ENCODE results near the gene S100A13. TPM values are rescaled to one million over a fixed set of nuclear protein-coding genes. Genes with fewer than 3 reads are reported as not detected.

The S100A13 gene
- 13.2 TPM for total RNA-seq

DNA sequence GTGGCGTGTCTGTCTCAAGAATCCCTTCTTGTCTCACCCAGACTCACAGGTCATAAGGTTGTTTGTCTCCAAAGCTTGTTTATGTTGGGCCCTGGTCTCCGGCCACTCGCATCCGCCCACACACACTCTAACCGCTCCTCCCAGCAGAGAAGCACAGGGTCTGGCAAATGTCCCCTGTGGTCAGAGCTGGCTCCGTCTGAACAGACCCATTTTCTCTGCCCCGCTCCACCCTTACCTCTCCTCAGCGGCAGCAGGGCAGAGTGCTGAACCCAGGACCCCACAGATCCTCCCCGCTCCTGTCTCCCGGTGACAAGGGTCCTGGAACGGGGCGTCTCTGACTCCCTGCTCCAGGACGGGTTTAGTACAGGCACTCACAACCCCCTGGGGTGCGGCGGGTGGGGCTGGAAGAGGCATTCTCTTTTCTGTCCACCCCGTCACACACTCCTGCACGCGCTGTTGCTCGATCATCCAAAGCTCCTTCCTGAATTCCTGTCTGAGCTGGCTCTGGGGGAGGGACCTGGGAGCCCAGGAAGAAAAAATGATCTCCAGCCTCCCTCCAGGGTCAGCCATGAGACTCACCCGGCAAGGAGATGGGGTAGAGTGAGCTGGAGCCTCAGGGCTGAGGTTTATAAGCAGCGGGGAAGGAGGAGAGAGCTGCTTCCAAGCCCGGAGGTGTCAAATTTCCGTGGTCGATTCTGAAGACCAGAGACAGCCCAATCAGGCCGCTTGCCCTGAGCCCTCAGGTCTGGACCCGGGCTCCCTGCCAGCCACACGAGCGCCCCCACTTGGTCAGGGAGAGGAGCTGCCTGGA lies at the start of gene S100A13:
Gene S100A13 (minus strand): TSS at position 602 of the 811 bp plus-strand sequence. CDS start 1,033 bp downstream, outside the sequence.

DNA sequence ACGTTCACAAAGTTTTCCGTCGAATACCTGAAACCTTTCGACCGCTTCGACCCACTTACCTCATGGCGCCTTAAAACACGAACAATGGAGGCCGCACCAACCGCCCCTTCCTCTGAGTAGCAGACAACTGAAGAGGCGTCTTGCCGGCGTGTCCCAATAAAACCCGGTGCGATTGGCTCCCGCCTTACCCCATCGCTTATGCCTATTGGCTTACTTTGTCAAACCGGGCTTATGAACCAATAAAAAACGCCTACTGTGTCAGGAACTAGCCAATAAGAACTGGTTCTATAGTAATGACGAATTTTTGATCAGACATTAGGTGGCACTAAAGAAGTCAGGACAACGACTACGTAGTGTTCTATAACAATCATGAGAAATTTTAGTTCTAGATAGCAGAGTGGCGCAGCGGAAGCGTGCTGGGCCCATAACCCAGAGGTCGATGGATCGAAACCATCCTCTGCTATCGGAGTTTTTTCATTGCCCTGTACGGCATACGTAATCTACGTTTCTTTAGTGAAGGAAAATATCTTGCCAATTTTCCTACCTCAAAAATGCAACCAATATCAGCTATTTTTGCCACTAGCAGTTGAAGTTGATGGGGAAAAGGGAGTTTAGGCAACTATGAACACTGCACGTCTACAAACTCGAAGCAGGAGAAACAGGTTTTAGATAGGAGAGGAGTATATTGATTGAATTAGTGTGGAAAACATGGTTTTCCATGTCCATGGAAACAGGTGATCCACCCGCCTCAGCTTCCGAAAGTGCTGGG lies 43.7 kb upstream of the S100A13 start, which contains the start of gene ILF2:
Gene ILF2 (minus strand): TSS at position 135 of the 769 bp plus-strand sequence. CDS start 71 bp downstream, at position 64.

DNA sequence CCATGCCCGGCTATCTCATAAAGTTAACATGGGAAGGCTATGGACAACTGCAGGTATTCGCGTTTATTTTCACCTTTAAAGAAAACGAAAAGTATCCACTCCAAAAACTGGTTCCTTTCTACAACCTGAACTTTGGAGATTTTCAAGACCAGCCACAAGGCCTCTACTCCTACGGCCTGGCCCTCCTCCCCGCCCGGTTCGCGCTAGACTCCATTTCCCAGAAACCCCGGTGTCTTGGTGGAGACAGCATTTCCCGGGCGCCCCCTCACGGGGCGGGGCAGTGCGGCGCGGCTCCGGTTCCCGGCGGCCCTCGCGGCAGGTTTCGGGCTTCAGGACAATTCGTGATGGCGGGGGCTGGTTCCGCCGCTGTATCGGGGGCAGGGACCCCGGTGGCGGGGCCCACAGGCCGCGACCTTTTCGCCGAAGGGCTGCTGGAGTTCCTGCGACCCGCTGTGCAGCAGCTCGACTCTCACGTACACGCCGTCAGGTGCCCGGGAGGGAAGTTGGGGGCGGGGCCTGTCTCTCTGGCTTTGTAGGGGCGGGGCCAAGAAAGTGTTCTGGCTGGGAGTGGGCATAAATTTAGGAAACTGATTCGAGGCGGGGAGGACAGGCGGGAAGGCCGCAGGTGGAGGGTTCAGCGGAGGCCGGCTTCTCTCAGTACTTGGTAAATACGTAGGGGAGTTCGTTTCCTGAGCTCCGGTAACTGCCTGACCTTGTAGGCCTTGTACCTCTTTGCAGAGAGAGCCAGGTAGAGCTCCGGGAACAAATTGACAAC lies 31.3 kb upstream of the S100A13 start, which contains the start of gene SNAPIN:
Gene SNAPIN (plus strand): TSS at position 304 of the 775 bp plus-strand sequence. CDS start 41 bp downstream, at position 345.

DNA sequence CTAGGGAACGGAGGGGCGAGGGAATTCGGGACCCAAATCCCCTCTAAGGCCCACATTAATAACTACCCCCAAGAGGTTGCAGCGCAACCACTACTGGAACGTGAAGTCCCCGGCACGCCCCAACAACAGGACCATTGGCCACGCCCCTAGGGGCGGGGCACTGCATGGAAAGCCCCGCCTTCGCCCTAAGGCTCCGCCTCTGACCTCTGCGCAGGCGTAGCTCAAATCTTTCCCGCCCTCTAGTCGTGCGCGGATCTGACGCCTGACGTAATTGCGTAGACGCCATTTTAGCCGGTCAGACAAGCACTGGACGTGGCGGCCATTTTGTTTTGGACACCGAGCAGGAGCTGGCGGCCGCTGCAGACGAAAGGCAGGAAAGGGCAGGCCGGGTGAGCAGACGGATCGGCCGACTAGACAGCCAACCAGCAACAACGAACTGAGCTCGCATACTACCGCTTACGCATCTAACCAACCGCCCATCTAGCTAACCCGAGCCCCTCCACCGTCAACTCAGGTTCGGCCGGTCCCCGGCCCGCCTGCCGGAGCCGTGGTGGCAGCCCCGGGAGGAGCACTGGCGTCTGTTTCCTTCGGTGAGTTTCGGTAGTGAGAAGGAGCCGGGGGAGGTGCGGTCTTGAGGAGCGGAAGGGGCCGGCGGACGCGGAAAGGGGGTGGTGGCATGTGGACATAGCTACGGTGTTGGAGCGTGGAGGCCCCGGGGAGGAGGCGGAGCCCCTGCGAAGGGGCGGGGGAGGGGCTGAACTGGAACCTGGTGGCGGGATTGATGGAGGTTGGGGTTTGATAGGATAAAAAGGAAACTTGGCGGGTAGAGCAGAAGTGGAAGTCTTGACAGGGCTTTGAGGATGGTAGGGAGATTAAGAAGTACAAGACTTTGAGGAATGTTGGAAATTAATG lies 6.7 kb upstream of the S100A13 start, which contains the start of gene CHTOP:
Gene CHTOP (plus strand): TSS at position 313 of the 912 bp plus-strand sequence. CDS start 2,523 bp downstream, outside the sequence.

DNA sequence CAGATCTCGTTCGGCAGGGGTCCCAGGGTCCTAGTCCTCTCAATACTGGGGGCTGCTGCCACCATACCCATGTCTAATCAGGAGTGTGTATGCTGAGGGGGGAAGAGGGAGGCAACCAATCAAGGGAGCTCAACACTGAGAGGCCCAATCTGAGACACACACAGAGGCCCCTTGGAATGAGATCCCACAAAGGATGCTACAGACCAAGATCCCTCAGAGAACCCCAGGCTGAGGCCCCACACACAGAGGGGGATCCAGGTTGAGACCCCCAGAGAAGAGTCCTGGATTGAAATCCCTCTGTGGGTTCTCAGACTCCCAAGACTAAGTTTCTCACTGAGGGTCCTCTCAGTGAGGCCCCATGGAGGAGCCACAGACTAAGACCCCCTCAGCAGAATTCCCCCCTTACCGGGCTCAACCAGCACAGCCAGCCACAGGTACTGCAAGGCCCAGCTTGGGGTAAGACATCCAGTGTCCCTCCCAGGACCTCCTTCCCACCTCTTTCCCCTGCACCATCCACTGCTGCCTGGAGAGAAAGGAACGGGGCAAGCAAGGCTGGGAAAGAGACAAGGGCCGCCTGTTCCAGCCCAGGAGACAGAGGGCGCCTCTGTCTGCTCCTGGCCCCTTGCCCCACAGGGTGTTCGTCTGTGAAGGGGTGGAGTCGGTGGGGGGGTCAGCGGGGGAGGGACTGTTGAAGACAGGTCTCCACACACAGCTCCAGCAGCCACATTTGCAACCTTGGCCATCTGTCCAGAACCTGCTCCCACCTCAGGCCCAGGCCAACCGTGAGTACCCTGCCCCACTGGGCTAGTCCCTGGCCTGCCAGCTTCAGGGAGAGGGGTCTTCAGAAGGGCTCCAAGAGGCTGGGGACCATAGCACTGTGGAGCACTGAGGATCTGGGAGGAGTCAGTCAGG lies 666 bp upstream of the S100A13 start, which contains the start of gene S100A1:
Gene S100A1 (plus strand): TSS at position 720 of the 912 bp plus-strand sequence. CDS start 2,088 bp downstream, outside the sequence.

DNA sequence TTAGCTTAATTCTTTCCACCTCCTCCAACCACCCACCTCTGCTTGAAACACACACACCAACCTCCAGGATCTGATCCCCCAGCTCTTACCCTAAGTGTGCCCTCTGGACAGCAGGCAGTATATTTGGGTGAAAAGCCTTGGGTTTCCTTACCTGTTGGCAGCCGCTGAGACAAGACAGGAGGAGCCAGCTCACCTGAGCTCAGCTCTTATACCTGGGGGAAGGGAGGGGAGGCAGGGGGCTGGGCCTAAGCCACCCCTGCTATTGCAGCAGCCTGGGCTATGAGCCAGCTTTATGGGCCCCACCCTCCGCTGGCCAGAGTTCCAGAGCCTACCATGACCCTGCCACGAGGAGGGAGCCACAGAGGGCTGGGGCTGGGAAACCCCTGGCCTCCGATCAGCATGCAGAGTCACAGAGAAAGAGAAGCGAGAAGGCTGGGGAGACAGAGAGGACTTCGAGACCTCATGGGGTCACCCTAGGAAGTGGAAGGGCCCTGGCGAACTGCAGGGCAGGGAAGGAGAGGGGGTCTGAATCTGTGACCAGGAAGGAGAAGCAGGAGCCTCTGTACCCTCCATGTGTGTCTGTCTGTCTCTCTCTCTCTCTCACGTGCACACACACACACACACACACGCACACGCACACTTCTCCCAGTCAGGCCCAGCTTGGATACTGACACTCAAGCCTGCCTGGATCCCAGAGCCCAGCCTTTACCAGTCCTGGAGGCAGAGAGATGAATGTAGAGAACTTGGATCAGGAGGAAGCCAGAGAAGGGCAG lies 11.0 kb downstream of the S100A13 start, which contains the start of gene S100A14:
Gene S100A14 (minus strand): TSS at position 182 of the 773 bp plus-strand sequence. CDS start 467 bp downstream, outside the sequence.

DNA sequence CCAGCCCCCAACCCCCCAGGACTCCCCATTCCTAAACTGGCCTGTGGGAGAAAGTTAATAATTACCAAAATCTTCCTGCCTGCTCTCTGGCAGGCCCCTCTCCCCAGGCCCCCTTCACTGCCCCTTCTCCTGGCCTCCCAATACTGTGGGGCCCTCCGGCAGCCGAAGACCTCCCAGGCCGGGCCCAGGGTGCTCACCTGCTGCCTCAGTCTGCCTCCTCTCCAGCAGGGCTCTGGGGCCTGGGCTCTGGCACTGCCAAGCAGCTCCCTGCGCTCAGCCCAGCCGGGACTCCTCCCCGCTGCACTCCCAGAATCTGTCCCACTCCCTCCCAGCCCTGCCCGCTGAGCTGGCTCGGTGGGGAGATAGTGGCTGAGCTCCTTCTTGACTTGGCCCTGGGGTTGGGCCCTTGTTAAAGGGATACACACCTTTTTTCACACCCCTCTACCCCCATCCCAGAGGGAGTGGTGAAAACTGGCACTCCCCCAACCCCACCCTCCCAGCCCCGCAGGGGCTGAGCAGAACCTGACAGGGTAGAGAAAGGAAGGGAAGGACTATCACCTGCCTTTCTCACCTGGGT lies 14.5 kb downstream of the S100A13 start, which contains the start of gene S100A16:
Gene S100A16 (minus strand): TSS at position 383 of the 577 bp plus-strand sequence. CDS start 4,986 bp downstream, outside the sequence.

Other genes starting within 250 kb of the S100A13 start
- gene S100A8, start 236.4 kb downstream of the S100A13 start, total RNA-seq, result 23.5 TPM
- not detected for gene S100A7A, start 211.0 kb downstream of the S100A13 start, total RNA-seq
- not detected for gene S100A7, start 166.9 kb downstream of the S100A13 start, total RNA-seq
- gene S100A6, start 91.5 kb downstream of the S100A13 start, total RNA-seq, result 36.1 TPM
- not detected for gene S100A5, start 86.6 kb downstream of the S100A13 start, total RNA-seq
- gene S100A4, start 81.7 kb downstream of the S100A13 start, total RNA-seq, result 77.8 TPM
- 1.0 TPM for gene S100A3, start 78.2 kb downstream of the S100A13 start, total RNA-seq
- gene S100A2, start 61.7 kb downstream of the S100A13 start, total RNA-seq, result 2.3 TPM
- 39.4 TPM for gene S100A16, start 14.4 kb downstream of the S100A13 start, total RNA-seq
- gene S100A14, start 11.2 kb downstream of the S100A13 start, total RNA-seq, result 4.4 TPM
- 3.5 TPM for gene S100A1, start 929 bp upstream of the S100A13 start, total RNA-seq
- 109 TPM for gene CHTOP, start 6.6 kb upstream of the S100A13 start, total RNA-seq
- 43.6 TPM for gene SNAPIN, start 31.2 kb upstream of the S100A13 start, total RNA-seq
- 175 TPM for gene ILF2, start 43.5 kb upstream of the S100A13 start, total RNA-seq
- gene NPR1, start 51.2 kb upstream of the S100A13 start, total RNA-seq, result 6.8 TPM
- 55.7 TPM for gene INTS3, start 100.5 kb upstream of the S100A13 start, total RNA-seq
- 16.4 TPM for gene SLC27A3, start 147.9 kb upstream of the S100A13 start, total RNA-seq